Lower lobe of right lung (tissue), 2 donors: Measurements from ENCODE around the gene GRIK4. TPM values are rescaled to one million over a fixed set of nuclear protein-coding genes. Genes with fewer than 3 reads are reported as not detected.

Experiments used
- ATAC-seq, 2 donors: fragments of 200-7000 bp; cut with Tn5 transposase; one replicate each; pipeline ENCODE4 v1.9.1; 2020 to 2022; ENCODE audit warnings: mild to moderate bottlenecking in 2 of 2, moderate library complexity in 2 of 2
- DNase-seq: peaks from one replicate; pipeline ENCODE4 v3.0.0-alpha.2; 2020
- H3K27ac ChIP-seq: fragments of 200-600 bp; one replicate; pipeline ENCODE4 v1.8.0; 2022
- H3K27me3 ChIP-seq: fragments of 200-600 bp; one replicate; pipeline ENCODE4 v1.8.0; 2022; ENCODE audit warnings: low read depth
- H3K36me3 ChIP-seq: fragments of 200-600 bp; one replicate; pipeline ENCODE4 v1.8.0; 2022; ENCODE audit warnings: mild to moderate bottlenecking
- H3K4me1 ChIP-seq: fragments of 200-600 bp; one replicate; pipeline ENCODE4 v1.8.0; 2022
- H3K4me3 ChIP-seq: fragments of 200-600 bp; one replicate; pipeline ENCODE4 v1.8.0; 2022; ENCODE audit warnings: mild to moderate bottlenecking
- H3K9me3 ChIP-seq: fragments of 200-600 bp; one replicate; pipeline ENCODE4 v1.8.0; 2022
- intact Hi-C: fragments of 100-400 bp; cut with DNase I; formaldehyde crosslinking; loops from one replicate; pipeline ENCODE4 v1.11.0; 2022
- total RNA-seq: library from RNA; stranded (reverse); fragmentation: NEBNext Ultra II Directional; extraction: Animal tissue kit (Norgen Biotek cat#: 25700); gene quantifications from one replicate; pipeline ENCODE4 v1.2.1, GENCODE V29; 2021
- TF ChIP-seq, protein P1 (sequence below): fragments of 200-600 bp; IDR thresholded peaks from one replicate; pipeline ENCODE4 v1.8.0; 2022; ENCODE audit warnings: antibody characterized with exemption, mild to moderate bottlenecking
- donor health status: DM: no; HTN: yes; CAD: no; lungs with severe emphysema.

GRIK4 gene
- total RNA-seq, 1 donor from 2014 or later: 2.2 TPM

DNA sequence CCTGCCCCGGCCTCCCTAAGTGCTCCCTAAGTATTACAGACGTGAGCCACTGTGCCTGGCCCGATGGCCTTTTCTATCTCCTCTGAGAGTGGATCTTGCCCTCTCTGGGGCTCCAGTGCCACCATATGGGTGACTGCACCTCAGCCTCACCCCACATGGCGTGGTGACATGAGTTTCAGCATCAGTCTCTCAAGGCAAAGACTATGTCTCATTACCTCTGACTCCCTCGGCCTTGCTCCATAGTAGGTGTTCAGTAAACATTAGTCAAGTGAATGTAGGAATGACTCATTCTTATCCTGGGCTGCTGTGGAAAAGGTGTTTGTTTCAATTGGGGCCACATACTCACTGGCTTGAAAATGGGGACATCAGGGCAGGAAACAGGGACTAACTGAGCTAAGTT lies 168.8 kb downstream of the GRIK4 start:
- H3K9me3 ChIP-seq: no peaks in the 10 kb centered on the region
- H3K27me3 ChIP-seq: peaks cover 28% of the 10 kb centered on the region
- H3K4me1 ChIP-seq: no peaks in the 10 kb centered on the region
- intact Hi-C loops: no loop called here
- no peak overlapping the region for H3K27ac ChIP-seq
- TF ChIP-seq, protein P1, sequence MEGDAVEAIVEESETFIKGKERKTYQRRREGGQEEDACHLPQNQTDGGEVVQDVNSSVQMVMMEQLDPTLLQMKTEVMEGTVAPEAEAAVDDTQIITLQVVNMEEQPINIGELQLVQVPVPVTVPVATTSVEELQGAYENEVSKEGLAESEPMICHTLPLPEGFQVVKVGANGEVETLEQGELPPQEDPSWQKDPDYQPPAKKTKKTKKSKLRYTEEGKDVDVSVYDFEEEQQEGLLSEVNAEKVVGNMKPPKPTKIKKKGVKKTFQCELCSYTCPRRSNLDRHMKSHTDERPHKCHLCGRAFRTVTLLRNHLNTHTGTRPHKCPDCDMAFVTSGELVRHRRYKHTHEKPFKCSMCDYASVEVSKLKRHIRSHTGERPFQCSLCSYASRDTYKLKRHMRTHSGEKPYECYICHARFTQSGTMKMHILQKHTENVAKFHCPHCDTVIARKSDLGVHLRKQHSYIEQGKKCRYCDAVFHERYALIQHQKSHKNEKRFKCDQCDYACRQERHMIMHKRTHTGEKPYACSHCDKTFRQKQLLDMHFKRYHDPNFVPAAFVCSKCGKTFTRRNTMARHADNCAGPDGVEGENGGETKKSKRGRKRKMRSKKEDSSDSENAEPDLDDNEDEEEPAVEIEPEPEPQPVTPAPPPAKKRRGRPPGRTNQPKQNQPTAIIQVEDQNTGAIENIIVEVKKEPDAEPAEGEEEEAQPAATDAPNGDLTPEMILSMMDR: no peak
- DNase-seq (no peak), ATAC-seq (no peak)
- H3K36me3 ChIP-seq: no peaks in the 10 kb centered on the region
- no peak overlapping the region for H3K4me3 ChIP-seq

DNA sequence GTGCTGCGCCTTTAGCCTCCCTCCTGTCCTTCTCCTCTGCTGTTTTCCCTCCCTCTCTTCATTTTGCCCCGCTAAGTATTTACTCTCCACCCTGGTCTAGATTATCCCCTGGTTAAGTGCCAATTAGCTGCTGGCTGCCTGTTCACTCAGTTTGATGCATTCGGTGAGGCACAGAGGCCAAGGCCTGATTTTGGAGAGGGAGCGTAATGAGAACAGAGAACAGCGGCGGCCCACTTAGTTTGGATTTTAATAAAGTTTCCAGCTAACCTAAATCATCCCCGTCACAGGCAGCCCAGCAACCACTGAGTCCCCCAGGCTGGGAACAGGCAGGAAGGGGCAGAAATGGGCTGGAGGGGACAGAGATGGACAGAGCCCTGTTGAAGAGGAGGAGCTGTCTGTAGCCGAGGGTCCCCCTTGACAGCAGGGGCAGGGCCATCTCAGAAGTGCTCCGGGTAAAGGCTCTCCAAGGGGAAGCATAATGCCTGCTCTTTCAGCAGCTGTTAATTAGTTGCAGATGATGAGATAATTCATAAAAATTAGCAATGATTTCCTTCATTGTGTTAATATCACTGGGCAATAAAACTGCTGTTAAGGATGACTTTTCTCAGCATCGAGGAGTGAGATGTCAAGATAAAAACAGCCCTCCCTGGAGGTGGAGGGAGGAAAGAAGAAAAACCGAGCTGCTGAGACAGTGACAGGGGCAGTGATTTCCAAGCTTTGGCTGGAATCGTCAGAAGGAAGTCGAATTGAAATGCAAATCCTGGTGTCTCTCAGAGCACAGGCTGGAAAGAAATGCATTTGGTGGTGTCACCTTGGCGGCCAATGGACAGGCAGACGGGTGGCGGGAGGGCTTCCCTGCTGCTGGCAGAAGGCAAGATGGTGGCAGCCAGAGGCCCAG lies 170.1 kb downstream of the GRIK4 start:
- intact Hi-C loops: no loop called here
- no peak for DNase-seq
- ATAC-seq: no peak

DNA sequence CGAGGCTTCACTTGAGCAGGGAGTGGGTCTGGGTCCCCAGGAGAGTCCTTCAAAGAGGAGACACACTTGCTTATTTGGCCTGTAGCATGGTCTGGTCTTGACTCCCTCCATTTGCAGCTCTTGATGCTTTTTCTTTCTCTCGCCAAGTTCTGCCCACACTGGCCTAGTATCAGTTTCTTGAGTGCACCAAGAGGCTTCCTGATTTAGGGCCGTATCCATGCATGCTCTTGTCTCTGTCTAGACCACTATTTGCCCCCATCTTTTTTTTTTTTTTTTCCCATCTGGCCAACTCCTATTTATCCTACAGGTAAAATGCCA lies 170.7 kb downstream of the GRIK4 start:
- Histone ChIP-seq H3K36me3 (no peaks in the 10 kb centered on the region), H3K27ac (no peak overlapping the region), H3K4me3 (no peak overlapping the region), H3K27me3 (peaks cover 28% of the 10 kb centered on the region), H3K9me3 (no peaks in the 10 kb centered on the region), H3K4me1 (no peaks in the 10 kb centered on the region)
- ATAC-seq: no peak
- TF ChIP-seq, protein P1: no peak
- intact Hi-C loops: no loop called here
- DNase-seq: no peak

More for the DNA sequence above, 170.1 kb downstream of the GRIK4 start:
- Histone ChIP-seq H3K9me3 (no peaks in the 10 kb centered on the region), H3K27me3 (peaks cover 34% of the 10 kb centered on the region), H3K36me3 (no peaks in the 10 kb centered on the region), H3K4me3 (no peak overlapping the region), H3K27ac (no peak overlapping the region), H3K4me1 (no peaks in the 10 kb centered on the region)
- TF ChIP-seq, protein P1: no peak

DNA sequence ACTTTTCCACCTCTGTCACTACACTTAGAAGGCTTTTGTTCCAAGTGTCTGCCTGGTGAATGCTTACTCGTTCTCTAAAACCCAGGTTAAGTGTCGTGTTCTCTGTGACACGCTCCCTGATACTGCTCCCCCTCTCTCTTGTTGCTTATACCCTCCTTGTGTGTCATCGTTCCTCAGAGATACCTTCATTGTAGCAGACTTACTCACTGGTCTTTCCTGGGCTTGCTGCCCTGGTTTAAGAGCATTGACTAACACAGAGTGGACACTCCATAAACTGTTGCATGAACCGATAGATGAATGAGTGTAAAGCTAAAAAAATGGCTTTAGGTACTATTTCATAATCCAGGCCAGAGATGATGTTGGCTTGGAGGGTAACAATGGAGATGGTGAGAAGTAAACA lies 171.3 kb downstream of the GRIK4 start:
- no peak for ATAC-seq
- Histone ChIP-seq H3K27me3 (peaks cover 28% of the 10 kb centered on the region), H3K9me3 (no peaks in the 10 kb centered on the region), H3K4me3 (no peak overlapping the region), H3K36me3 (no peaks in the 10 kb centered on the region), H3K27ac (no peak overlapping the region), H3K4me1 (no peaks in the 10 kb centered on the region)
- intact Hi-C loops: no loop called here
- no peak for DNase-seq
- TF ChIP-seq, protein P1: no peak

DNA sequence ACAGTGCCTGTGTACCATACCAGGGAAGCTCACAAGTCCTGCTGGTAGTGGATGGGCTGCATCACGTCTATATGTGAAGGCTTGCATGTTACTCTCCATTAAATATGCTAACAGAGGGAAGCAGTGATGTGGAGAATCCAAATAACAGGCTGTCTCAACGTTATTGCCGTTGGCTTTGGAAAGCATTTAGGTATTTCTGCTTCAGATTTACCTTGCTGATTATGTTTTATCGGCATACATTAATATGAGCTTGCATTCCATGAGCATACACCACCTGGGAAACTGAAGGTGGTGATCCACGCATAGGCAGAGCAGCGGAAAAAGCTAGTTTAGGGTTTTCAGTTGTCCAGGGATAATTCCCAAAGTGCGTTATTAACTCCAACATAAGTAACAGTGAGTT lies 175.0 kb downstream of the GRIK4 start:
- ATAC-seq (no peak), DNase-seq (no peak)
- no peak overlapping the region for H3K4me3 ChIP-seq
- no peaks in the 10 kb centered on the region for H3K4me1 ChIP-seq
- TF ChIP-seq, protein P1: no peak
- H3K27me3 ChIP-seq: peaks cover 28% of the 10 kb centered on the region
- no peaks in the 10 kb centered on the region for H3K9me3 ChIP-seq
- H3K27ac ChIP-seq: no peak overlapping the region
- no peaks in the 10 kb centered on the region for H3K36me3 ChIP-seq
- intact Hi-C loops: no loop called here
